HG03066 (cell line): Measurements from ENCODE around the gene RPS6KA5.
A peak's percentile ranks its signal among the peaks of the same experiment; 100 is the strongest.
"Not testable (repeated sequence)": the region's sequence is repeated elsewhere in the genome, so short reads cannot be mapped to it uniquely, and the experiment has no call there.

Experiments
- ATAC-seq: cut with Tn5 transposase; IDR thresholded peaks from one replicate; pipeline ENCODE4 v1.9.1; 2021; ENCODE audit warnings: low read depth; ENCODE audit not compliant: unreplicated experiment

Gene RPS6KA5

DNA sequence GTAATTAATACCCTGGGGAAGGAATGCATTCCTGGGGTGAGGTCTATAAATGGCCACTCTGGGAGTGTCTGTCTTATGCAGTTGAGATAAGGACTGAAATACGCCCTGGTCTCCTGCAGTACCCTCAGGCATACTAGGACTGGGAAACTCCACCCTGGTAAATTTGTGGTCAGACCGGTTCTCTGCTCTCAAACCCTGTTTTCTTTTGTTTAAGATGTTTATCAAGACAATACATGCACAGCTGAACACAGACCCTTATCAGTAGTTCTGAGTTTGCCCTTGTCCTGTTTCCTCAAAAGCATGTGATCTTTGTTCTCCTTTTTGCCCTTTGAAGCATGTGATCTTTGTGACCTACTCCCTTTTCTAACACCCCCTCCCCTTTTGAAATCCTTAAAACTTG is 106.8 kb downstream of the RPS6KA5 start:
- not testable (repeated sequence) for ATAC-seq

DNA sequence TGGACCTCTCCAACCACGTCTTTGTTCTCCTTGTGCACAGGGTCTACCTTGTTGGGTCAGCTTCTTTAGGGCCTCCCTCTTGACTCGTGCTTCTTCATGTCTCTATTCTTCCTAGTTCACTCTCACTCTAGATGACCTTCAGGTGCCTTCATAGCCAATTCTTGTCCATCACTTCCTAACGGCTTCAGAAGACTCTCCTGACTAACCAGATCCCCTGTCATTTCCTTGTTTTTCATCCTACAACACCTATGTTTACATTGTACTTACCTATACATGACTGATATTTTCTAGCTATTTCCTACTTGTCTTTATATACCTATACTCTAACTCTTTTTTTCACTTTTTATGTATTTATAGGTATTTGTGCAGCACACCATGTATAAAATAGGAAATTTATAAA is 117.1 kb downstream of the RPS6KA5 start:
- no peak for ATAC-seq

DNA sequence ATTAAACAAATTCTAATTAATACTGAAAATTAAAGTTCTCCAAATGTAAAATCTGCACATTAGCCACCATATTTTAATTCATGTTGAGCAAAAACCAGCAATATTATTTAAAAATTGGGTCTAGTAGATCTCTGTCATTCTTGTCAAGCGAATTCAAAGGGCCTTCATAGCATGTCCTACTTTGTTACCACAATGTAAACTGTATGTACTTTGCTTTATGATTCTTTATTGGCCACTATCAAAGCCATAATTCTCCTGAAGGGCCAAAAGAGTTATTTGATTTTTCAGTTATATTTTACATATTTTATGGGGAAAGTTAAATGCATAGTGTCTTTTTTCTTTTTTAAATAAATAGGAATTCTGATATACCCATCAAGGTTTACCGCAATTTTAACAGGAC is 117.9 kb downstream of the RPS6KA5 start:
- ATAC-seq = no peak

DNA sequence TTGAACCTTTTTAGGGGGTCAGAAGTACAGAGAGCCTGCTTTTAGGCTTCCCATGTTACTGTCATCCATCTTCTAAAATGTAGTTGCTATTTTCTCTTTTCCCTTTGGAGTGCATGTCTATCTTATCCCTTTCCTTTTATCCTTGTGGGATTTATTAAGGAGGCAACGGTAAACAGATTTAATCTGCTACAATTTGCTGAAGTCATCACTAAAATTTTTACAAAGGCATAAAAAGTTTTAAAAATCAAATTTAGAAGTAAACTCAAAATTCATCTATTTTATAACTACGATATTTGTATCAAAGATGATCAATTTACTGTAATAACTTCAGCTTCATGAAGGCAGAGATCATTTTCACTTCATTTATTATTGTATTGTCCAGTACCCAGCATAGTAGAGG is 118.7 kb downstream of the RPS6KA5 start:
- no peak for ATAC-seq

DNA sequence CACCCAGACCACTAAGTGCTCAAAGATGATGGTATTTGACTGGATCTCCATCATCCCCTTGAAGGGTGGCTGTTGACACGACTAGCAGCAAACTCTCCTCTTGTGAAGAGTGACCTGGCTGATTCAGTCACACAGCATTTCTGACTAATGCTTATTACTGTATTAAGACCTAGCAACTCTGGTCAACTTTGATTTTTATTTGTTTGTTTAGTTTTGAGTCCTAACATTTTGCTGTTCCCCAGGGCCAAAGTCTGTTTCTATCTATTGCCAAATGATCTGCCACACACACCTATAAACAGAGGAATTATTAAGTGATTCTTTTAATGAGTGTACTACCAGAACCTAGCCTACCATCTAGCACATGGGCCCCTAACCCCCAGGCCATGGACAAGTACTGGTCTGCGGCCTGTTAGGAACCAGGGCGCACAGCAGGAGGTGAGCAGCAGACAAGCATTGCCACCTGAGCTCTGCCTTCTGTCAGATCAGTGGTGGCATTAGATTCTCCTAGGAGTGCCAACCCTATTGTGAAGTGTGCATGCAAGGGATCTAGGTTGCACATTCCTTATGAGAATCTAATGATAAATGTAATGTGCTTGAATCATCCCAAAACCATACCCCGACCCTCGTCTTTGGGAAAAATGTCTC is 120.0 kb downstream of the RPS6KA5 start:
- no peak for ATAC-seq

DNA sequence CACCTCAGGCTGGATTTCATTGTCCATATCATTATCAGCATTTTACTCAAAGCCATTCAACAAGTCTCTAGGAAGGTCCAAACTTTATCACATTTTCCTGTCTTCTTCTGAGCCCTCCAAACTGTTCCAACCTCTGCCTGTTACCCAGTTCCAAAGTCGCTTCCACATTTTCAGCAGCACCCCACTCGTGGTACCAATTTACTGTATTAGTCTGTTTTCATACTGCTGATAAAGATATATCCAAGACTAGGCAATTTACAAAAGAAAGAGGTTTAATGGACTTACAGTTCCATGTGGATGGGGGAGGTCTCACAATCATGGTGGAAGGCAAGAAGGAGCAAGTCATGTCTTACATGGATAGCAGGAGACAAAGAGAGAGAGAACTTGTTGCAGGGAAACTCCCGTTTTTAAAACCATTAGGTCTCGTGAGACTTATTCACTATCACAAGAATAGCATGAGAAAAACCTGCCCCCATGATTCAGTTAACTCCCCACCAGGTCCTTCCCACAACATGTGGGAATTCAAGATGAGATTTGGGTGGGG is 121.1 kb downstream of the RPS6KA5 start:
- not testable (repeated sequence) for ATAC-seq

DNA sequence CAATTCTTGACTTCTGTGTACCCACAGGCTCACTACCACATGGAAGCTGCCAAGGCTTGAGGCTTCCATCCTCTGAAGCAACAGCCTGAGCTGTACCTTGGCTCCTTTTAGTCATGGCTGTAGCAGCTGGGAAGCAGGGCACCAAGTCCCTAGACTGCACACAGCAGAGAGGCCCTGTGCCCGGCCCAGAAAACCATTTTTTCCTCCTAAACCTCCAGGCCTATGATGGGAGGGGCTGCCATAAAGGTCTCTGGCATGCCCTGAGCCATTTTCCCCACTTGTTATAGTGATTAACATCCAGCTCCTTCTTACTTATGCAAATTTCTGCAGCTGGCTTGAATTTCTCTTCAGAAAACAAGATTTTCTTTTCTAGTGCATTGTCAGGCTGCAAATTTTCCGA is 121.8 kb downstream of the RPS6KA5 start:
- no peak for ATAC-seq

DNA sequence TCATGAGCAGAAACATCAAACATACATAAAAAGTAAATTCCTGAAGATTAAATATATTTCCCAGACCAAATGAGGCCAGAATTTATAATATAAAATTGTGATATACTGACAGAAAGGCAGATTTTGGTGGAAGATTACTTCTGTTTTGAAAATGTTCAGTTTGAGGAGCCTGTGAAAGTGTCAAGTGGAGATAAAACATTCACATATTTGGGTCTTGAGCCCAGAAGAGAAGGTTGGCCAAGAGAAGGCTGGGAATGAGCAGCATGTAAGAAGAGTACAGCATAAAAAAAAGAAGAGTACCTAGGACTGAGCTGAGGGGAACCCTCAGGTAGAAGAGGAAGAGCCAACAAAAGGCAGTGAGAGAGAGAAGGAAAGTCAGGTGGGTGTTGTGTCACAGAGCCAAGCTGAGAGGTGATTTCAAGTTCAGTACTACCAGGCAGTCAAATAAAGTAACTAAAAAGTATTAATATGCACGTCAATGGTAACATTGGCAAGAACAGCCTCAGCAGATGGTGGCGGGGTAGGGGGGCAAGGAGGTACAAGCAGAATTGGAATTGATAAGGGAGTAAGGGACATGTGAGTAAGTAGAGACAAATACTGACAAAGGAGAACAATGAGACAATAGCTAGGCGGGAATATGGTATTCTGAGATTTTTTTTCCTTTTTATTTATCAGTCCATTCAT is 123.5 kb downstream of the RPS6KA5 start:
- ATAC-seq = no peak

DNA sequence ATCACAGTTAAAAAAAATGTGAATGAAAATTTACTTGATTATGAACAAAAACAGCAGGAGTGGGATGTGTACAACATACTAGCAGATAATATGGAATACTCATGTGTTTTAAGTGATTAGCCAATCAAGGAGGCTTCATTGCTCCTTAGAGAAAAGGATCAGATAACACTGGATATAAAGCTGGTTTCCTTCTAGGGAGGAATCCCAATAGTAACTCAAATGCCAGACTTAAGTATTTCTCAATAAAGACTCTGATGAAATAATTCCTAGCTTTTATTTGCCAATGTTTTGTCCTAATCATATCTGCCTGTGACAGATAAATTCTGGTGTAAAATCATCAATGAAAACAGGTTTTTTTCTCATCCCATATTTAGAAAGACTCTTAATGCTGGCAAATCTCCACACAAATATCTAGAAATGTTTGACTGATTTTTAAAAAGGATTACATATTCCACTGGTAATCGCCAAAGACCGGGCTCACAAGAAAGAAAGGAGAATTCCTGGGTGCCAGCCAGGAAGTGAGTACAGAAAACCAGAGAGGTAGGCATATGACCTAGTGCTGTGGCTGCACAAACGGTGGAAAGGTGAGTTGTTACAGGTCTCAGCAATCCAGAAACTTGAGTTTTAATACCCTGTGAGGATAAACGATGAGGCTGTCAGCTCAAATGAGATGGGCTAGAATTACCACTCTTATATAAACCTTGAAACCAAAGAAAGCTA is 135.7 kb downstream of the RPS6KA5 start:
- ATAC-seq = no peak

DNA sequence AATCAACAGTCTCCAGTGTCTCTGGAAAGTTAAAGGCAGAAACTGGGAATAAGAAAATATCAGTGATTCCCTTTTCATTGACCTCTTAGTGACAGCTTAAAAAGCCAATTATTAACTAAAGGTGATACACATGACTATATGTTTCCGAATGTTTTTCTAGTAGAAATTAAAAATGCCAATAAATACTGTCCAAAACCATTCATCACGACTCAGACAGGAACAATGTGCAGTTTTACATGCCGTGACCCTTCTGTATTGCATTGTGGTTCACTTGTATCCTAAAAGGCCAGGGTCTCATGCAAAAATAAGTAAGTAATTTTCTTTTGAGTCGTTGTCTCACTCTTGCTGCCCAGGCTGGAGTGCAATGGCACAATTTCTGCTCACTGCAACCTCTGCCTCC is 138.3 kb downstream of the RPS6KA5 start:
- ATAC-seq = no peak

DNA sequence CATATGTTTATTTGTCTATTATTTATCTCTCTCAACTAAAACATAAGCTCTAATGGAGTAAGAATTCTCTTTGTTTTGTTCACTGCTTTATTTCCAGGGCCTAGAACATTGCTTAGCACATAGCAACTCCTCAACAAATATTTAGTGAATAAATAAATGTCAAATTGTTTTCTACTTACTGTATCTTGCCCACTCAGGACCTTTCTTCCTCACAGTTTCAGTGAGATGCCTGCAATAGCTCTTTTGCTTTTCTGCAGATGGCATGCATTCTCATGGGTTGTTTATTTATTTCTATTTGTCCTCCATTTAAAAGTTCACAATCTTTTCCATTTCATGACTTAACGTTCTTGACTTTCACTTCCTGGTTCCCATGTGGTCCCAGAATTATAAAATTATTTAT is 149.3 kb downstream of the RPS6KA5 start:
- ATAC-seq = no peak

DNA sequence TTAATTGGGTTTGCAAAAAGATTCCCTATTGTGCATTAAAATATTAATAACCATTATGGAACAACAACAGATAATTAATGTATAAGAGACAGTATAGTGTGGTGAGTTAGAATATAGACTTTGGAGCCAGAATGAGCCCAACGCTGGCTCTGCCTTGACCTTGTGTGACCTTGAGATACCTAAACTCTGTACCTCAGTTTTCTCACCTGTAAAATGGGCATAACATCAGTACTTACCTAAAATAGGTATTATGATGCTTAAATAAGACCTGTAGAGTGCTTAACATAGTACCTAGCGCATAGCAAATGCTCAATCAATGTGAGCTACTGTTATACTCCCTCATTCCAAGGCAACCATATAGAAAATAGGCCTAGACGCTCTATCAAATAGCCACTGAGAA is 153.3 kb downstream of the RPS6KA5 start:
- no peak for ATAC-seq

DNA sequence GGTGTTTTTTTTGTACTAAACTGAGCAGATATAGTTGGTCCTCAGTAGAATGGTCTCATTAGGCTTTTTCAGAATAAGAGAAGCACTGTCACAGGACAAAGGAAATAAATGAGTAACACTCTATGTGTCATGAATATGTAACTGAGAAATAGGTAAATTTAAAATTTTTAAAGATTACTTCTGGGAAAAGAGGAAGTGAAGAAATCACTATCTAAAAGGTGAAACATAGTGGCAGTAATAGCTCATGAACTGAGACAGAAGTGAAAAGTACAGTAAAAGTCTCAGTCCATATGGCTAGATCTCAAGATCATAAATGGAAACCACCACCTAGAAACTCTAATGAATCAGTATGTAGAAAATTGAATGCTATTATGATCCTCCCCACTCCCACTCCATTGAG is 154.9 kb downstream of the RPS6KA5 start:
- ATAC-seq = peak; percentile 83

DNA sequence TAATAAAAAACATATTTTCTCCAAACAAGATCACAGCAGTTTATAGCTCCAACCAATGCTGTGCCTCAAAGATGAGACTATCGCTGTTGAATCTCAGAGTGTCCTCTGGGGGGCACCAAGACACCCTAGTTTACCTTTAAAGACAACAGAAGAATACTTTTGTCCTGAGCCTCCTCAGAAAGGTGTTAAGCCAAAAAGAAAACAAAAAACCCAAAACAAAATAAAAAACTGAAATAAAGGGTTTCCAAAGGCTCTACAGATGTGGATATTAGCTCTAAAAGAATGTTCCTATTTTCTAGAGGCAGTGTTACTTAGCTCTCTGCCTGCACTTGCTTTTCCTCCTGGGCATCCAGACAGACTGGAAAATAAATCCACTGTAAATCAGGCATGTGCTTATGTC is 157.3 kb downstream of the RPS6KA5 start:
- no peak for ATAC-seq

DNA sequence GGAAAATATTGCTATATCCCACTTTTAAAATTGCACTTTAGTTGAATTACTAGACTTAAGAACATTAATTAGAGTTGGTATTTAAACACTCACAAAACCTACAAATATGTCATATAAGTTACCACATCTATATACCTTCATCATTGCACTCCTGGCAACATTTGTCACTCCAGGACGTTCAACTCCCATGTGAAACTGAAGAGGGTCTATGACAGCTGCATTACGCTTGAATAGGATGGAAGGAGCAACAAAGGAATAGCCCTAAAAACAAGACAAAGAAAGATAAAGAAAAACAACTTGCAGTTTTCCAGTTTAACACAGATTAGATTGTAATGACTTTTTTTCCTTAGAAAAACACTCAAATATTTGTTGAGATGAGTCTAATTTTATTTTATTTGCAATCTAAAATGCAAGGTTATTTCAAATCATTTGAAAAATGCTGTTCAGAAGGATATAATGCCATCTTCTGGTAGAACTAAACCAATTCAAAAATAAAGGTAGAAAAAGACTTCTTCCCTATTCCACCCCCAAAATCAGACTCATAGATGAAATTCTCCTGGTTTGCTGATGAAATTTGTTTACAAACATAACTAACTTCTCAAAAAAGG is 159.9 kb downstream of the RPS6KA5 start:
- no peak for ATAC-seq

DNA sequence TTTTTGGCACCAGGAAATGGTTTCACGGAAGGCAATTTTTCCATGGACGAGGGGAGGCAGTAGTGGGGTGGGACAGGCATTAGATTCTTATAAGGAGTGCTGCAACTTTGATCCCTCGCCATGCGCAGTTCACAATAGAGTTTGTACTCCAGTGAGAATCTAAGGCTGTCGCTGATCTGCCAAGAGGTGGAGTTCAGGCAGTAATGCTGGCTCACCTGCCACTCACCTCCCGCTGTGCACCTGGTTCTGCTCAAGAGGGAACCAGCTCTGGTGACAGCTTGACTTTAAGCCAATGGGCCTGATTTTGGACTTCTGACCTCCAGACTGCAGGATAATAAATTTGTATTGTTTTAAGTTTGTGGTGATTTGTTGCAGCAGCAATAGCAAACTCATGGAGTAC is 163.4 kb downstream of the RPS6KA5 start:
- no peak for ATAC-seq

DNA sequence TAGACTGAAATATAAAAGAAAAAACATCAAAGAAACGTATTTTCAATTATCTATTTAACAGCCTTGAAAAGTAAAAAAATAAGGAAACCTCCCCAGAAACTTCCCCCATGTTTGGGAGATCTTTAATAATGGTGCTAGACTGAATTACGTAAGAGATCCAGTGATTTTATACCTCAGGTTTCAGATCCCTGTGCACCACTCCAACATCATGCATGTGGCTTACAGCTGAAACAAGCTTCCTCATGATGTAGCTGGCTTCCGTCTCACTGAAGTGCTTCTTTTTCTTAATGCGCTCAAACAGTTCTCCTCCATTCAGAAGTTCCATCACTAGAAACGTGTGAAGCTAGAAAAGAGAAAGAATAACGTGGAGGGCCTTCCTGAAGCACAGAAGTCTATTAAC is 166.2 kb downstream of the RPS6KA5 start:
- ATAC-seq = no peak

DNA sequence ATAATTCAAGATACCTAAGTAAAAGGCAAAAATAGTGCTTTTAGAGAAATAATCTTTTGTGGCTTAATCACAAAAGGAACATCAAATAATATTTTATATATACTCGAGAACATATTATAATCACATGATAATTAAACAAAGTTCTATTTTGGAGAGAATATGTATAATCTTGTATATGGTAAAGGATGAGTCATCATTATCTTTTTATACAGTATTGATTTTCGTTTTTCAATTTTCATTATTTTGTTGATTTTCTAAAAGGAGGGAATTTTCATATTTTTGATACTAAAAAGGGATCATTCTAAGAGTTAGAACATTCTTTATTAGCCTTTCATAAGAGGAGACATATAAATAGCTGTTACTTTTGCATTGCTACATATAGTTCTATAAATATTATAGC is 166.9 kb downstream of the RPS6KA5 start:
- no peak for ATAC-seq

DNA sequence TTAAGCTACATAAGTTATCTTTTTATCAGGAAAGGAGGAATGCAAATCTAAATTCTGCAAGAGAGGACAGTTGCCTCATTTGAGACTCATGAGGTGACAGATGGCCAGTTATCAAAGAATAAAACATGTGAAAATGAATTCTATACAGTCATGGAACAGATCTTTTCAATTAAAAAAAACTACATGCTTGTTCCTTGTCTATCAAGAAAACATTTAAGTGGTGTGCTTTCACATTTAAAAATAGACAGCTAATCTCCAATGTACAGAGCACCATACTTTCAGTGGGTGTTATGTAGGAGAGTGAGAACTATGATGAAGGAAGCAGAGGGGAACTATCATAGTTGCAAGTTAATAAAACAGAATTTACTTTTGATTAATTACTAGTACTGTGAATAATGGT is 167.5 kb downstream of the RPS6KA5 start:
- no peak for ATAC-seq

DNA sequence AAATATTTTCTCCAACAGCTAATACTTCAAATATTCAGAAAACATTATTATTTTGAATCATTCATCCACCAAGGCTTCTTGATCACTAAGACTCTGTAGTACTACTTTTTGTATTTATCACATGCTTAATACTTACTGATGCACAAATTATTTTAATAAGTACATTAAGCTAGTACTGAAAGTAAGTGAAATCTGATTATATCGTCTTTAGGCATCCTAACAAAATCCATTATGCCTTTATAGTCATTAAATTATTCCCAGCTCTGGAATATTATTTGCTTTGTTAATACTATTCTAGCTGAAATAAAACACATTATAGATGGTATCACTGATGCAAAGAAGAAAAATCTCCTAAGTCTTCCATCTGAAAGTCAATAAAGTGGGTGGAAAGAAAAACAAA is 169.1 kb downstream of the RPS6KA5 start:
- ATAC-seq = no peak

DNA sequence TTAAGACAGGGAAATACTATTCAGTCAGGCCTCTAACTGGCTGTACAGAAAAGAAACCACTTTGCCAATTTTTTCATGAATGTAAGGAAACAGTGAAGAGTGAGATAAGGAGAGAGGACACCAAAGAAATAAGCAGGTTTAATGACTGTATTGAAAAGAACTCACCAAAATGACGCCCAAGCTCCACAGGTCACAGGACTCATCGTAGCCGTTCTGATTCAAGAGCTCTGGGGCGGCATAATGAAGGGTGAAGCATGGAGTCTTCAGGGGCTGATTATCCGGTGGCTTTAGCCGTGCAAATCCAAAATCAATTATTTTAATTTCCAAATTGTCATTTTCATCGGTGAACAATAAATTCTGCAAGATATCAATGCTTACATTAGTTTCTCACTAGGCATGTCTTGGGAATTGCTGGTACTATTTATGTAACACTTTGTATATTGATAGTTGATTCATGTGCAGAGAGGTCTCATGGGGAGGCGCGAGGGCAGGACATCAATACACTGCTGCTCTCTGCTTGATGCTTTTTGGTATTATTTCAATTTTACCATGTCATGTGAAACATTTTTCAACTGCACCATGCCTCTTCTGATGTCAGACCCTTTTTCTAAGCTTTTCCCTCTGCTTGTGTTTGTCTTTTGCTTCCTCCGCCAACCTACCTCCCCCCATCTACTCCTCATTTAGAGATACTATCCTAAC is 170.0 kb downstream of the RPS6KA5 start:
- no peak for ATAC-seq
